Measurements from ENCODE around the gene NPEPPS. TPM values are rescaled to one million over a fixed set of nuclear protein-coding genes. Genes with fewer than 3 reads are reported as not detected.

NPEPPS gene
- total and polyA plus RNA-seq, 2 of the 13 experiments (the other 11 are each of a cell fraction or from before 2014, with no cell fraction given) = 53.5 to 127 TPM

- TF ChIP-seq ZBTB46 (CRISPR knock-in tag; IDR thresholded peaks at IDR 0.05; ENCODE audit: borderline replicate concordance) (peak; percentile 56; the same call in 1 of the 2 replicates), REXO4 (CRISPR knock-in tag; IDR thresholded peaks at IDR 0.05; ENCODE audit: borderline replicate concordance) (no peak), NR0B2 (CRISPR knock-in tag; IDR thresholded peaks at IDR 0.05) (peak; percentile 80; the same call in 1 of the 2 replicates), ZNF784 (CRISPR knock-in tag; IDR thresholded peaks at IDR 0.05; ENCODE audit: borderline replicate concordance) (no peak; the same call in 1 of the 2 replicates), CENPX (CRISPR knock-in tag; IDR thresholded peaks at IDR 0.05) (no peak), BORCS8-MEF2B (CRISPR knock-in tag; IDR thresholded peaks at IDR 0.05) (peak; percentile 94), ZNF24 (IDR thresholded peaks at IDR 0.05) (no peak), REPIN1 (CRISPR knock-in tag; IDR thresholded peaks at IDR 0.05; ENCODE audit: borderline replicate concordance, low read depth) (peak; percentile 86), ZNF232 (CRISPR knock-in tag; IDR thresholded peaks at IDR 0.05; ENCODE audit: borderline replicate concordance) (peak; percentile 36; the same call in 1 of the 2 replicates), SNAI1 (CRISPR knock-in tag; IDR thresholded peaks at IDR 0.05; ENCODE audit: borderline replicate concordance) (0 out of 2 replicates have a peak, but pooled peaks have one; percentile 40), PRDM15 (CRISPR knock-in tag; IDR thresholded peaks at IDR 0.05) (no peak; the same call in none of the 2 replicates), ZBTB34 (CRISPR knock-in tag; IDR thresholded peaks at IDR 0.05) (no peak; the same call in none of the 2 replicates), PAWR (CRISPR knock-in tag; IDR thresholded peaks at IDR 0.05; ENCODE audit: borderline replicate concordance) (peak; percentile 64; the same call in 1 of the 2 replicates), MAFG (CRISPR knock-in tag; IDR thresholded peaks at IDR 0.05) (no peak), ZBTB1 (CRISPR knock-in tag; IDR thresholded peaks at IDR 0.05; ENCODE audit: borderline replicate concordance) (no peak; the same call in 1 of the 2 replicates), ZNF572 (CRISPR knock-in tag; IDR thresholded peaks at IDR 0.05) (no peak), BCL3 (CRISPR knock-in tag; IDR thresholded peaks at IDR 0.05) (peak; percentile 86)
Observed at GRCh38 chr17:47649153-47649971, 118.5 kb downstream of the NPEPPS start, which contains the start of gene KPNB1 (continued).
